ENCODE results near the gene ZNF728. TPM values are rescaled to one million over a fixed set of nuclear protein-coding genes. Genes with fewer than 3 reads are reported as not detected.

The ZNF728 gene
- not detected in 5 replicates for total RNA-seq (2022; extraction: Qiagen RNA extraction; ENCODE audit: low read depth)

GRCh38 chr19:23002690-23003422, at the start of gene ZNF728:
Gene ZNF728 (minus strand): TSS chr19:23003176. CDS start chr19:23003030, 146 bp downstream.

Other genes with a start within 250 kb of the ZNF728 start
- gene ZNF99, start 219.0 kb downstream of the ZNF728 start, total RNA-seq (2022; extraction: Qiagen RNA extraction; ENCODE audit: low read depth), result not detected in 5 replicates
- not detected in 5 replicates for gene ZNF723, start 170.9 kb downstream of the ZNF728 start, total RNA-seq (2022; extraction: Qiagen RNA extraction; ENCODE audit: low read depth)
- not detected in 5 replicates for gene ZNF730, start 113.8 kb upstream of the ZNF728 start, total RNA-seq (2022; extraction: Qiagen RNA extraction; ENCODE audit: low read depth)
- 0.35 to 0.98 TPM (median 0.75 TPM) in 5 replicates for gene ZNF724, start 247.2 kb upstream of the ZNF728 start, total RNA-seq (2022; extraction: Qiagen RNA extraction; ENCODE audit: low read depth)

Measured in A549 treated with RU486 at 1 μM for 4 hours (cell line).